Effector memory CD4-positive, alpha-beta T cell (primary cell): ENCODE results near the gene PCGF2.

Experiments used
- DNase-seq, 3 donors: peaks; one replicate each; pipeline ENCODE4 v3.0.0-alpha.2; 2020
- H3K27ac ChIP-seq: 2 replicates; pipeline ENCODE4 v1.7.0; 2013; ENCODE audit warnings: mild to moderate bottlenecking, low read length, moderate library complexity; ENCODE audit not compliant: insufficient read depth, poor library complexity, severe bottlenecking
- H3K27me3 ChIP-seq: replicated peaks from 2 replicates; pipeline ENCODE4 v1.7.0; 2013; ENCODE audit warnings: mild to moderate bottlenecking, low read length; ENCODE audit not compliant: insufficient read depth, control insufficient read depth, poor library complexity, severe bottlenecking
- H3K36me3 ChIP-seq: 2 replicates; pipeline ENCODE4 v1.7.0; 2013; ENCODE audit warnings: mild to moderate bottlenecking, low read length, moderate library complexity; ENCODE audit not compliant: control insufficient read depth, insufficient read depth
- H3K4me1 ChIP-seq: 2 replicates; pipeline ENCODE4 v1.7.0; 2013; ENCODE audit warnings: low read length, mild to moderate bottlenecking; ENCODE audit not compliant: control insufficient read depth, insufficient read depth, poor library complexity, severe bottlenecking
- H3K4me3 ChIP-seq: 2 replicates; pipeline ENCODE4 v1.7.0; 2013; ENCODE audit warnings: low read length, low read depth, mild to moderate bottlenecking; ENCODE audit not compliant: insufficient read depth, poor library complexity, severe bottlenecking
- H3K9me3 ChIP-seq: 2 replicates; pipeline ENCODE4 v1.7.0; 2013; ENCODE audit warnings: mild to moderate bottlenecking, low read length, moderate library complexity; ENCODE audit not compliant: control insufficient read depth

PCGF2 gene

GRCh38 chr17:38738007-38738662 lies 10.0 kb downstream of the PCGF2 start:
- Histone ChIP-seq H3K4me1 (peaks cover 5% of the 10 kb centered on the region), H3K36me3 (no peaks in the 10 kb centered on the region), H3K27me3 (no peaks in the 10 kb centered on the region), H3K9me3 (no peaks in the 10 kb centered on the region), H3K4me3 (no peak overlapping the region), H3K27ac (no peak overlapping the region)
- no peak for DNase-seq

DNA sequence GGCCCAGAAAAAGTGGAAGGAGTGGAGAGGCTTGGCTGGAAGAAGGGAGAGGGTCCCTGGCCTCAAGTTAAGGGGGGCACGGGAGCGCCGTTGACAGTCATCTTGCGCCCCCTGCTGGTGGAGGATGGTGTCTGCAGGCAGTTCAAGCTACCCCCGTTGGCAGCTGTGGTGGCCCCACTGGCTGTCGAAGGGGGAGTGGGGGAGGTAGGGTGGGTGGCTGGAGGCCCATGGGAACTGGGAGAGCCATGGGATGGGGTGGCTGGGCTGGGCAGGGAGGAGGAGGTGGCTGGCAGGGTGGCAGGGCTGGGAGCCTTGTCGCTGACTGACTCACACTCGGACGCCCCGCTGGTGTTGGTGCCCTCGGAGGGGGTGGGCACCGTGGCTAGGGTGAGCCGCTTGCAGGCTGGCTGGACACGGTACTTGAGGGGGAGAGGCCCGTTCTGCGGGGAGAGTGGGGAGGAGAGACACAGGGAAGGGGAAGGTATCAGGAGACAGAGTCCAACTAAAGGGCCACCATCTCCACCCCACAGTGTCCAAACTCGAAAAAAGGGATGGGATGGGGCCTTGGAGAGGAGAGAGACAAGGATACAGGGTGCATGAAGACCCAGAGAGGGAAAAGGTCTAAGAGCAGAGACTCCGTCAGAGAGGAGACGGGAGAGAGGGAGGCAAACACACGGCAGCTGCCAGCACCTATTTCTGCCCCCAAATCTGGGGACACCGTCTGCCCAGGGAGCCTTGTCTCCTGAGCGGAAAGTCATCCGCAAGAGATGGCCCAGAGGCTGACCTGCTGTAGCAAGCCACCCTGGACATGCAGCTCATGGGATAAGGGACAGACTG lies 12.8 kb downstream of the PCGF2 start:
- H3K27ac ChIP-seq = no peak overlapping the region
- H3K36me3 ChIP-seq = no peaks in the 10 kb centered on the region
- peak; percentile 41 to 67 (median 59) for DNase-seq
- no peak overlapping the region for H3K4me3 ChIP-seq
- peaks cover 20% of the 10 kb centered on the region for H3K4me1 ChIP-seq
- no peaks in the 10 kb centered on the region for H3K9me3 ChIP-seq
- H3K27me3 ChIP-seq = no peaks in the 10 kb centered on the region

- no peaks in the 10 kb centered on the region for H3K36me3 ChIP-seq
- no peak for DNase-seq
- no peaks in the 10 kb centered on the region for H3K9me3 ChIP-seq
- H3K4me3 ChIP-seq = no peak overlapping the region
- no peak overlapping the region for H3K27ac ChIP-seq
- H3K27me3 ChIP-seq = no peaks in the 10 kb centered on the region
- H3K4me1 ChIP-seq = peaks cover 26% of the 10 kb centered on the region
These were observed 13.9 kb downstream of the PCGF2 start for GRCh38 chr17:38733982-38734973.

GRCh38 chr17:38733282-38733981 lies 14.7 kb downstream of the PCGF2 start:
- no peaks in the 10 kb centered on the region for H3K27me3 ChIP-seq
- H3K4me3 ChIP-seq = no peak overlapping the region
- H3K4me1 ChIP-seq = peaks cover 34% of the 10 kb centered on the region

GRCh38 chr17:38732376-38733281 lies 15.5 kb downstream of the PCGF2 start:
- DNase-seq = no peak
- Histone ChIP-seq H3K27me3 (no peaks in the 10 kb centered on the region), H3K4me3 (no peak overlapping the region), H3K27ac (no peak overlapping the region), H3K36me3 (no peaks in the 10 kb centered on the region), H3K9me3 (no peaks in the 10 kb centered on the region), H3K4me1 (peaks cover 42% of the 10 kb centered on the region)

More at GRCh38 chr17:38733282-38733981, 14.7 kb downstream of the PCGF2 start:
- Histone ChIP-seq H3K27ac (no peak overlapping the region), H3K36me3 (no peaks in the 10 kb centered on the region), H3K9me3 (no peaks in the 10 kb centered on the region)
- DNase-seq = no peak

DNA sequence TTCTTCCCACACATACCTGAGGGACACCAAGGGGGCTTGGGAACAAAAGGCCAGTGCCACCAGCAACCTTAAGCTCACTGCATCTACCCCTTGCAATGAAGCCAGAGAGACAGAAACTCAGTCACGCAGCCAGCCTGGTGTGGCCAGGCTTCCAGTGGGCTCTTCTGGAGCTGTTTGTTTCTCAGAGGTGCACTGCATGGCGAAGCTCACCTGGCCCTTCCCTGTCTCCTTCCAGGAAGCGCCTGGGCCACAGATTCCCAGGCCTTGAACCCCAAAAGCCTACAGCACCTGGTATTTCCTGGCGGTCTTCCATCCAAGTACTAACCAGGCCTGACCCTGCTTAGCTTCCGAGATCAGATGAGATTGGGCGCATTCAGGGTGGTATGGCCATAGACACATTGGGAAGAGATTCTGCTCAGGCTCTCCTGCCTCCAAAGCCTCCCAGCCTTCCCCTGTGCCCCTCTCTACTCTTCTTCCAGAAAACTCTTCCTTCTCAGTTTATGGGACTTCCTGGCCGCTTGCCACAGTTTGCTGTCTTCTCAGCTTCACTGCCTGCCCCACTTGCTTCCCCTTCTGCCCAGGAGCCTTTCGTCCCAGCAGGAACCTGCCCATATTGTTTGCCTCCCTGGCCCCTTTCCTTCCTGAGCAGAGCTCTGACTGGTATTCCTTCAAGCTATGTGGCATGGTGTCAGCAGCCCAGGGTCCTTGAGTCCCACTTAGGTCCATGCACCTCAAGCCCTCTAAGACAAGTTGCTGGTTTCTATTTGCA lies 16.4 kb downstream of the PCGF2 start:
- Histone ChIP-seq H3K36me3 (no peaks in the 10 kb centered on the region), H3K4me1 (peaks cover 49% of the 10 kb centered on the region), H3K4me3 (no peak overlapping the region), H3K27me3 (no peaks in the 10 kb centered on the region), H3K9me3 (no peaks in the 10 kb centered on the region), H3K27ac (peak overlapping the region; percentile 9)
- DNase-seq = no peak

GRCh38 chr17:38730526-38731379 lies 17.4 kb downstream of the PCGF2 start:
- Histone ChIP-seq H3K9me3 (no peaks in the 10 kb centered on the region), H3K4me1 (peaks cover 49% of the 10 kb centered on the region), H3K36me3 (no peaks in the 10 kb centered on the region), H3K4me3 (peak overlapping the region; percentile 58), H3K27me3 (no peaks in the 10 kb centered on the region), H3K27ac (peak overlapping the region; percentile 67)
- DNase-seq = no peak
